Esophagus squamous epithelium (tissue), 5 donors: Measurements from ENCODE around the gene STS. TPM values are rescaled to one million over a fixed set of nuclear protein-coding genes. Genes with fewer than 3 reads are reported as not detected.
"Not testable (repeated sequence)": the region's sequence is repeated elsewhere in the genome, so short reads cannot be mapped to it uniquely, and the experiment has no call there.

ENCODE experiments used
- DNase-seq: peaks from one replicate; lab custom pipeline; 2025; lab: John Stamatoyannopoulos, UW
- H3K27ac ChIP-seq, 4 donors: fragments of 200-600 bp; sonication (generic); one replicate each; pipeline ENCODE4 v1.5.1; 2016 to 2019; ENCODE audit warnings: mild to moderate bottlenecking in 1 of 4
- H3K27me3 ChIP-seq, 4 donors: fragments of 200-600 bp; sonication (generic); 1 replicate in 3 of 4; 2 replicates in 1 of 4; pipeline versions ENCODE4 v1.5.1 to v1.6.0; 2017 to 2021; ENCODE audit warnings: antibody characterized with exemption in 1 of 4
- H3K36me3 ChIP-seq, 3 donors: fragments of 200-600 bp; sonication (generic); one replicate each; pipeline ENCODE4 v1.5.1; 2016 to 2019
- H3K4me1 ChIP-seq, 3 donors: fragments of 200-600 bp; sonication (generic); one replicate each; pipeline ENCODE4 v1.5.1; 2017 to 2019
- H3K4me3 ChIP-seq, 4 donors: fragments of 200-600 bp; sonication (generic); 1 replicate in 3 of 4; 2 replicates in 1 of 4; pipeline ENCODE4 v1.5.1; 2016 to 2019; ENCODE audit warnings: mild to moderate bottlenecking in 2 of 4, moderate library complexity in 1 of 4
- H3K9me3 ChIP-seq, 3 donors: fragments of 200-600 bp; sonication (generic); one replicate each; pipeline ENCODE4 v1.5.1; 2016 to 2019
- POLR2A ChIP-seq, 4 donors: fragments of 450-650 bp; IDR thresholded peaks; one replicate each; pipeline ENCODE4 v1.6.1; 2017; ENCODE audit warnings: antibody characterized with exemption in 4 of 4, mild to moderate bottlenecking in 4 of 4, moderate library complexity in 3 of 4
- WGBS, 2 donors: methylation state at CpG; one replicate each; pipeline ENCODE4 v1.1.5; 2018; 5-methylcytosine and 5-hydroxymethylcytosine counted together
- intact Hi-C: fragments of 100-400 bp; cut with DNase I; formaldehyde crosslinking; loops from one replicate; pipeline ENCODE4 v1.15.0; 2022
- total RNA-seq, 4 donors: library from RNA; depleted of rRNA; stranded (reverse); fragments of >200 nt; gene quantifications; one replicate each; pipeline ENCODE4 v1.1.0, GENCODE V29; 2016
- TF ChIP-seq, protein P1 (sequence below), 6 experiments: fragments of 450-650 bp in 4 of 6; fragments of 200-600 bp in 2 of 6; sonication (generic) in 2 of 6; IDR thresholded peaks; one replicate each; pipeline ENCODE4 v1.5.1; 2016 to 2019; ENCODE audit warnings: antibody characterized with exemption in 6 of 6, mild to moderate bottlenecking in 4 of 6, moderate library complexity in 4 of 6
- donor health status: DM: yes; HTN: yes; CAD: no.

The STS gene
- total RNA-seq, 4 donors from 2014 or later = 1.5 to 4.8 (median 2.3) TPM

DNA sequence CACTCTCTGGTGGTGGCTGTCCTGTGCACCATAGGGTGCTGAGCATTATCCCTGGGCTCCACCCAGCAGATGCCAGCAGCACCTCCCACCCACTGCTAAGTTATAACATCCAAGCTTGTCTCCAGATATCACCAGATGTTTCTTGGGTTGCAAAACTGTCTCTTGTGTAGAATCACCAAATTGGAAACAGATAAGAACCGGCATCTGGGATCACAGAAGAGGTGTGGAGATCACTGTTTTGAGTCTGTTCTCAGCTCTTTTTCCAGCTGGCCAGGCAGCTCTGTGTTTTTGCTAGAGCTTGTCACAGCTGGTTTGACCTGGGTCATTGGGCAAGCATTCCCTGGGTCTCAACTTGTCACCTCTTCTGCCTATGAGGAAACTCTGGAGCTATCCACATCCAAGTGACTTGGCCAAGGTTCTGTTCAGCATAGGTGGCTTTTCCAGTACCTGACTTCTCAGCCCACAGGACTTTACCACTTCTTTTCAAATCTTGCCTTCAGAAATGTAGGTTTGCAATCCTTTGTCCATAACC is 15.7 kb downstream of the STS start:
- Histone ChIP-seq H3K4me1 (peaks cover 0 to 15% (median 0%) of the 10 kb centered on the region in 3 donors), H3K4me3 (no peak overlapping the region), H3K27me3 (no peaks in the 10 kb centered on the region), H3K36me3 (no peaks in the 10 kb centered on the region), H3K27ac (no peak overlapping the region), H3K9me3 (no peaks in the 10 kb centered on the region)
- WGBS, 2 donors = 17 to 44% methylated on average over 1 of the region's 1 CpG
- intact Hi-C loops = no loop called here
- TF ChIP-seq, protein P1, sequence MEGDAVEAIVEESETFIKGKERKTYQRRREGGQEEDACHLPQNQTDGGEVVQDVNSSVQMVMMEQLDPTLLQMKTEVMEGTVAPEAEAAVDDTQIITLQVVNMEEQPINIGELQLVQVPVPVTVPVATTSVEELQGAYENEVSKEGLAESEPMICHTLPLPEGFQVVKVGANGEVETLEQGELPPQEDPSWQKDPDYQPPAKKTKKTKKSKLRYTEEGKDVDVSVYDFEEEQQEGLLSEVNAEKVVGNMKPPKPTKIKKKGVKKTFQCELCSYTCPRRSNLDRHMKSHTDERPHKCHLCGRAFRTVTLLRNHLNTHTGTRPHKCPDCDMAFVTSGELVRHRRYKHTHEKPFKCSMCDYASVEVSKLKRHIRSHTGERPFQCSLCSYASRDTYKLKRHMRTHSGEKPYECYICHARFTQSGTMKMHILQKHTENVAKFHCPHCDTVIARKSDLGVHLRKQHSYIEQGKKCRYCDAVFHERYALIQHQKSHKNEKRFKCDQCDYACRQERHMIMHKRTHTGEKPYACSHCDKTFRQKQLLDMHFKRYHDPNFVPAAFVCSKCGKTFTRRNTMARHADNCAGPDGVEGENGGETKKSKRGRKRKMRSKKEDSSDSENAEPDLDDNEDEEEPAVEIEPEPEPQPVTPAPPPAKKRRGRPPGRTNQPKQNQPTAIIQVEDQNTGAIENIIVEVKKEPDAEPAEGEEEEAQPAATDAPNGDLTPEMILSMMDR (IDR thresholded peaks at IDR 0.05) = no peak
- TF ChIP-seq POLR2A (IDR thresholded peaks at IDR 0.05) = no peak
- no peak for DNase-seq

DNA sequence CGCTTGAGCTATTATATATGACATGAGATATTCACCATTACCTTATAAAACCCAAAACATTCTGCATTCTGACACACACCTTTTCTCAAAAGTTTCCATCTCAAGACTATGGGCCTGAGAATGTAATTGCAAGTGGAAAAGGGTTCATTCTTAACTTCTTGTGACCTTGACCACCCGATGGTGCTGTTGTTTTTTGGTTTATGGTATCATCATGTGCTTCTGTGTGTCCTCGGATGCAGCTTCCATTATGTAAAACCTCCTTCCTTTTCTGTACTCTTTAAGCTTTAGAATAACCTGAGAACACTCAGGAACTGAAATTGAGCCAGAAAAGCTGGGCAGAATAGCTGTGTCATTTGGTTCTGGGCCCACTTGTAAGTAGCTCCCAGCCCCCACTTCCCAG is 16.7 kb downstream of the STS start:
- intact Hi-C loops = no loop called here
- Histone ChIP-seq H3K4me3 (no peak overlapping the region), H3K36me3 (no peaks in the 10 kb centered on the region), H3K27me3 (no peaks in the 10 kb centered on the region), H3K27ac (no peak overlapping the region), H3K4me1 (peaks cover 0 to 9% (median 0%) of the 10 kb centered on the region in 3 donors), H3K9me3 (no peaks in the 10 kb centered on the region)
- no peak for TF ChIP-seq POLR2A (IDR thresholded peaks at IDR 0.05)
- TF ChIP-seq, protein P1 (IDR thresholded peaks at IDR 0.05) = no peak
- no peak for DNase-seq
- 71 to 80% methylated on average over 1 to 3 of the region's 3 CpGs for WGBS, 2 donors

- TF ChIP-seq, protein P1 (IDR thresholded peaks at IDR 0.05) = no peak
- TF ChIP-seq POLR2A (IDR thresholded peaks at IDR 0.05) = no peak
- Histone ChIP-seq H3K4me1 (no peaks in the 10 kb centered on the region), H3K9me3 (no peaks in the 10 kb centered on the region), H3K27me3 (no peaks in the 10 kb centered on the region), H3K4me3 (no peak overlapping the region), H3K27ac (no peak overlapping the region), H3K36me3 (no peaks in the 10 kb centered on the region)
- no peak for DNase-seq
- intact Hi-C loops = no loop called here
- 80% methylated on average over 1 of the region's 1 CpG; no CpG with 5 or more reads in 1 of the 2 donors for WGBS, 2 donors
Measured at GRCh38 chrX:7168371-7168770, 20.9 kb downstream of the STS start.

DNA sequence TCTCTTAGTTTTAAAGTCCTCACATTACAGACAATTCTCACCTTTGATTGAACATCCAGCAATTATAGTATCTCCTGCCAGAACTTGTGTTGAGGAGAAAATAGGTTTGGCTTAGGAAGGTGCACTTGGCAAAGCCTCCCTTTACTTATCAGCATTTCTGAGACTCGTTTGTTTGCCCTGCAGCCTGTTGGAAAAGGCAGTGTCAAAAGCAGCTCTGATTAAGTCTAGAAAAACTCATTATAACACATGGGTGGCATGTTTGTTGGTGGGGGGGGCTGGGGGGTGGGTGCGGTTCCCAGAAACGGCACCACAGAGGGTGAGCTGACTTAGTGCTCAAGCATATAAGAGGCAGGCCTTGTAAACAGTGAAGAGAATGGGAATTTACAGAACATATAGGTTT is 22.1 kb downstream of the STS start:
- WGBS, 2 donors = 33 to 93% methylated on average over 2 to 3 of the region's 3 CpGs
- no peak overlapping the region for H3K27ac ChIP-seq
- H3K4me1 ChIP-seq = no peaks in the 10 kb centered on the region
- intact Hi-C loops = no loop called here
- H3K27me3 ChIP-seq = no peaks in the 10 kb centered on the region
- TF ChIP-seq, protein P1 (IDR thresholded peaks at IDR 0.05) = no peak
- no peak for TF ChIP-seq POLR2A (IDR thresholded peaks at IDR 0.05)
- H3K36me3 ChIP-seq = no peaks in the 10 kb centered on the region
- no peak for DNase-seq
- H3K4me3 ChIP-seq = no peak overlapping the region
- no peaks in the 10 kb centered on the region for H3K9me3 ChIP-seq

DNA sequence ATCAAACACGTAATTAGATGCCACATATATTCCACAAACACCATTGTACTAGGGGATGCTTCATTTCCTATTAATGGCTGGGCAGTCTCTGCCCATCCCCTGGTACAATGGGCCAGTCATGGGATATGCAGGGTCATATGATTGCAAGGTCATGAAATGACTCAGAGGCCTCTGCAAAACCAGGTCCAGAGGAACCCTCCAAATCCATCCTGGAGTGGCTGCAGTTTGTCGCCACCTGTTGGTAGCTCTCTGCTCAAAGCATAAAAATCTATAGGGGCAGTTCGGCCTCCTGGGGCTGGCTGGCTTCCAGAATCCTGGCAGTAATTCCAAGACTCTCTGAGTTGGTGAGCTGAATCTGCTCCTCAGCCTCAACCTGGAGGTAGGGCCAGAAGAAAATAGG is 23.4 kb downstream of the STS start:
- H3K9me3 ChIP-seq = no peaks in the 10 kb centered on the region
- no peak overlapping the region for H3K4me3 ChIP-seq
- intact Hi-C loops = no loop called here
- no peaks in the 10 kb centered on the region for H3K27me3 ChIP-seq
- no peak overlapping the region for H3K27ac ChIP-seq
- 82 to 94% methylated on average over 2 to 3 of the region's 3 CpGs for WGBS, 2 donors
- no peaks in the 10 kb centered on the region for H3K4me1 ChIP-seq
- H3K36me3 ChIP-seq = no peaks in the 10 kb centered on the region
- no peak for DNase-seq
- no peak for TF ChIP-seq POLR2A (IDR thresholded peaks at IDR 0.05)
- TF ChIP-seq, protein P1 (IDR thresholded peaks at IDR 0.05) = peak in 3 of 6 experiments; percentile 24 to 33 (median 25)

DNA sequence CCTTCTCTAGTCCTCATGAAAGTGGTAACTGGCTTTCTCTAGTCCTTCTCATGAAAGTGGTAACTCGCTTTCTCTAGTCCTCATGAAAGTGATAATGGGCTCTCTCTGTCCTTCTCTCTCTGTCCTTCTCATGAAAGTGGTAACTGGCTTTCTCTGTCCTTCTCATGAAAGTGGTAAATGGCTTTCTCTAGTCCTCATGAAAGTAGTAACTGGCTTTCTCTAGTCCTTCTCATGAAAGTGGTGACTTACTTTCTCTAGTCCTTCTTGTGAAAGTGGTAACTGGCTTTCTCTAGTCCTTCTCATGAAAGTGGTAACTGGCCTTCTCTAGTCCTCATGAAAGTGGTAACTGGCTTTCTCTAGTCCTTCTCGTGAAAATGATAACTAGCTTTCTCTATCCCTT is 31.3 kb downstream of the STS start:
- WGBS, 2 donors = 70 to 96% methylated on average over 2 of the region's 2 CpGs
- H3K27me3 ChIP-seq, H3K36me3 ChIP-seq, intact Hi-C loops, DNase-seq, H3K9me3 ChIP-seq, H3K4me1 ChIP-seq, H3K27ac ChIP-seq, H3K4me3 ChIP-seq: not testable (repeated sequence)
